Fibroblast of gingiva (primary cell): ENCODE data around the gene ATOH8.

Experiments
- DNase-seq: peaks from one replicate; pipeline ENCODE4 v3.0.0-alpha.2; 2011; ENCODE audit warnings: low read depth

Gene ATOH8

GRCh38 chr2:85736456-85737355 lies 17.1 kb upstream of the ATOH8 start:
- DNase-seq: peak; percentile 38

DNA sequence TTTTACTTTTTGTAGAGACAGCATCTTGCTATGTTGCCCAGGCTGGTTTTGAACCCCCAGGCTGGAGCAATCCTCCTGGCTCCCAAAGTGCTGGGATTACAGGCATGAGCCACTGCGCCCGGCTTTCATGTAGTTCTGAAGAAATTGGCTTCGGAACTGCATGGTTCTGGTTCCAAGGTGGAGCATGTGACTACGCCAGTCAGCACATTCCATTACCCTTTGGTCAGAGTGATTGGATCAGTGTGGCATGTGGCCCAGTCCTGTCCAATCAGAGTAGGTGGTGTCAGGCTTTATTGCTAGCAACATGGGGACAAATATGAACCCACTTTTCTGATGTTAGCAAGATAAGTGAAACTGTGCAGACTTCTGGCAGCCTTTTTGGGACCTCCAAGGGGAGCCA lies 16.3 kb upstream of the ATOH8 start:
- DNase-seq: peak; percentile 97

DNA sequence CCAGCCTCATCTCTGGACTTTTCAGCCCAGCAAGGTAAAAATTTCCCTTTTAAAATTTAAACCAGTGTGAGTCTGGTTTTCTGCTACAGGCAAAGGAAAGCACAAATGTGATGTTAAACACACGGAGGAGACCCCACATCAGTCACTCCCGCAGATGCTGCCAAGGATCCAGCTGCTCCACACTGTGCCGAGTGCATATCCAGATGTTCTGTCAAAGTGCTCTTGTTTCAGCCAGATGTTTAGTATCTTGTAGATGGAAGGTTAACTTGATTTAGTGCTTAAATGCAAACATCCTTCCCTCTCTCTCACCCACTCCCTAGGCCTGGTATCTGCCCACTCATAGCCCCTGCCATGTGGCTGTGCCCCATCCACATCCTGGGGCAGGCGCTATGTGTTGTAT lies 15.8 kb upstream of the ATOH8 start:
- no peak for DNase-seq

- DNase-seq: no peak
Measured at GRCh38 chr2:85740193-85740592, 13.6 kb upstream of the ATOH8 start.

GRCh38 chr2:85741211-85741832 lies 12.5 kb upstream of the ATOH8 start:
- DNase-seq: no peak

DNA sequence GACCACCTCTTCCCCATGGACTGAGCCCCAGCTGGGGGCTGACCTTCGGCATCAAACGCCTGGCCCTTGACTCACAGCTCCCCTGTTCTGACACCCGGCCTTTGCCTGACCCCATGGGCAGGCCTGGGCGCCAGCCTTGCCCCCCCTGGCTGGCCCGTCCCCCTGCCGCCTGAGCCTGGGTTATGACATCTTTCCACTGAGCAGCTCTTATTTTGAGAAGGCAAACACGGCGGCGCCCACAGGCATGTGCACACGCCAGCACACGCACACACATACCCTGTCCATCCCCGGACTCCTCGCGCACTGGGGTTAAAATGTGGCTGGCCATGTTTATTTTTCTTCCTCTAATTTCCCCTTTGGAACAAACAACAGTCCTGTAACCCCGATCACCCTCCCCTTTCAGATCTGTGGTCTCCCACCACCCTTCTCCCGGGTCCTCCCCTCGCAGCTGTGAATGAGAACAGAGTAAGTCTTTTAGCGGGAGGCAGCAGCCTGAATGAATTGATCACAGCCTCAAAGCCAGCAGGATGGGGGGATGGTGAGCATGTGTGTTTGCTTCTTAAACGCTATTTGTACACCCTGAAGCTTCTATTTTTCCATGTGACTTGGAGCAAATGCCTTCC lies 11.8 kb upstream of the ATOH8 start:
- DNase-seq: peak; percentile 98

GRCh38 chr2:85743304-85743978 lies 10.3 kb upstream of the ATOH8 start:
- no peak for DNase-seq

DNA sequence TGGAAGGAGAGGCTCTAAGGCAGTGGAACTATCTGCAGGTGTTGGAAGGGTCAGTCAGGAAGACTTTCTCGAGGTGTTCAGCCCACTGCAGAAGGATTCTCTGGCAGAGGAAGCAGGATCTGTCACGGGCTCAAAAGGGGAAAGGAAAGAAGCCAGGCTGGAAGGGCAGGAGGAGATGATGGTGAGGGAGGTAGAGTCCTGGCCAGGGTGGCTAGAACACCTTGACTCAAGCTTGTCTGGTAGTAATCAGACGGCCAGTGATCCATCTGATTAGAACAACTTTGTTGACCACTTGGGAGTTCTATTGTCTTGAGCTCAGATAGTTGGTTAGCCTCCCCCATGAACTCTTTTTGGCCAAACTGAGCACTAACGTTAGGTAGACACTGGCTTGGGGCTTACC lies 9.7 kb upstream of the ATOH8 start:
- DNase-seq: no peak

DNA sequence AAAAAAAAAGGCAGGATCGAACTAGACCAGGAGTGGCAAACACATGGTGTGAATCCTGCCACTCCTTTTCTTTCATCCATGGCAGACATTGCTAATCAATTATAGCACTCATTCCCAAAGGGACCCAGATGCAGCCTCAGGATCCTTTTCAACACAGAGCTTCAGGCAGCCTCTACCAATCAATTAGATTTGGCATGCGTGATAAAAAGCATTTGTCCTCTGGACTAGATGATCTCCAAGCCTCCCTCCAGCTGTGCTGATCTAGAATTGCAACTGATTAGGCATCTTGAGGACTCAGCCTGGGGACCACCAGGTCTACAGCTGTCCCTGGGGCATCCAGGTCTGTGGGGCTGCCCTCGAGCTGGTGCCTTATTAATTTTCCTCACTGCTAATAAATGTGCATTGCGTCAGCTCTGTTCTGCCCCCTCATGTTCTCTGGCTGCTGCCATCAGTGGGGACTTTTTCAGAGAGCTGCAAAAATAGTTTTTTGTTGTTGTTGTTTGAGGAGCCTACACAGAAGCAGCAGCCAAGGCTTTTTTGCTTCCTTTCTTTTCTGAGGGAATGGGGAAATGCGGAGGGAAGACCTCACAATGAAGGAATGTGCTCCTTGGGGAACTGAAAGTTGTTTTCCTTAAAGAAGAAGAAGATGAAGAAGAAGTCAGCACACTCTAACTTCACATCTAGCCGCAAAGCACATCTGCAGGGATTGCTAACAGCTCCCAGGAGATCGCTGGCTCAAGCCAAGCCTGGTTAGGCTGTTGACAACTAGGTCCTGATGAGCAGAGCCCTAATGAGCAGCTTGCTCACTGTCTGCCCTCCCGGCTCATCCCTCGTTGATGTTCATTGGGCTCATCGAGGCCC lies 8.8 kb upstream of the ATOH8 start:
- DNase-seq: peak; percentile 94

GRCh38 chr2:85745619-85746018 lies 8.2 kb upstream of the ATOH8 start:
- DNase-seq: no peak

GRCh38 chr2:85746321-85747004 lies 7.3 kb upstream of the ATOH8 start:
- no peak for DNase-seq

DNA sequence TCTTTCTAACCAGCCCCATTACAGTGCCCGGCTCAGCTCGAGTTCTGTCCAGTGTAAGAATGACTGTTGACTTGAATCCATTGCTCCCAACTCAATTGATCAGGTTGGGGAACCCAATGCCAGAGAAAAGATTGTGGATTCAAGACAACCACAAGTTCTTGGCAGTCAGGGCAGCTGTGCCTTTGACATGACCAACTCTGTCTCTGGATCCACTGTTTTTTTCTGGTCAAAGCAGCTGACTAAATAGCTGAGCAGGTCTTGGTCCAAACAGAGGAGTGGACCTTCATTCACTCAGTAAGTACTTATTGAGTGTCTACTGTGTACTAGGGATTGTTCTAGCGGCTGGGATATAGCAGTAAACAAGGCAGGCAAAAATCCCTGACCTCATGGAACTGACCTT lies 6.3 kb upstream of the ATOH8 start:
- no peak for DNase-seq

DNA sequence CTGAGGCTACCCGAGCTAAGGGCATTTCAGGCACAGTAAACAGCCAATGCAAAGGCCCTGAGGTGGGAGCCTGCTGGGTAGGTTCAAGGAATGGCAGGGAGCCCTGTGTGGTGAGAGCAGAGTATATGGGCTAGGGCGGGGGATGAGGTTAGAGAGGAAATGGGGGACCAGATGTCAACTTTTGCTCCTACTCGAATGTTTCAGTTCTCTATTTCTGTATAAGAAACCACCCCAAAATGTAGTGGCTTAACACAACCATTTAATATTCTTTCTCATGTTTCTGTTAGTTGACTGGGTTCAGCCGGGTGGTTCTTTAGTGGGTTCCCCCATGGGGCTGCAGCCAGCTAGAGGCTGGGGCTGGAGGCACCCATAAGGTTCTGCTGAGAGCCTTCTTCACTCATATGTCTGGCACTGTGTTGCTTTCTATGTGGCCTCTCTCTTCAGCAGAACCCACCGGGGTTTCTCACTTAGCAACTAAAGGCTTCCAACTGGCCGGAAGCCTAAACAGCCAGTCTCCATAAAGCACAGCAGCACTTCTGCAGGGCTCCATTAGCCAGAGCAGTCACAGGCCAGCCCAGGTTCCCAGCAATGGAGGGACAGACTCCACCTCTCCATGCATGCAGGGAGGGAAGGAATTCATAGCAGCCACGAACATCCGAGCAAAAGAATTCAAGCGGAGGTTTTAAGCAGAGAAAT lies 5.6 kb upstream of the ATOH8 start:
- no peak for DNase-seq

- DNase-seq: peak; percentile 71
Measured at GRCh38 chr2:85748985-85749875, 4.6 kb upstream of the ATOH8 start.

GRCh38 chr2:85750587-85751575 lies 2.9 kb upstream of the ATOH8 start:
- peak; percentile 62 for DNase-seq

GRCh38 chr2:85751627-85752026 lies 2.2 kb upstream of the ATOH8 start:
- DNase-seq: no peak

GRCh38 chr2:85753035-85753524 lies 711 bp upstream of the ATOH8 start:
- no peak for DNase-seq
